Left lung (tissue), 10 donors: ENCODE data around the gene CA10. TPM values are rescaled to one million over a fixed set of nuclear protein-coding genes. Genes with fewer than 3 reads are reported as not detected.

Experiments
- ATAC-seq: fragments of 200-7000 bp; cut with Tn5 transposase; one replicate; pipeline ENCODE4 v1.9.1; 2020; ENCODE audit warnings: moderate library complexity
- DNase-seq, 4 donors: peaks; one replicate each; pipeline ENCODE4 v3.0.0-alpha.2; 2013 to 2020
- H3K27ac ChIP-seq, 2 donors: fragments of 200-600 bp; sonication (generic) in 1 of 2; one replicate each; pipeline versions ENCODE4 v1.5.0 to v1.8.0; 2020 to 2021
- H3K27me3 ChIP-seq, 2 donors: fragments of 200-600 bp; sonication (generic) in 1 of 2; one replicate each; pipeline versions ENCODE4 v1.5.0 to v1.8.0; 2020 to 2021
- H3K36me3 ChIP-seq, 2 donors: fragments of 200-600 bp; sonication (generic) in 1 of 2; one replicate each; pipeline versions ENCODE4 v1.5.0 to v1.8.0; 2020 to 2021
- H3K4me1 ChIP-seq, 2 donors: fragments of 200-600 bp; one replicate each; pipeline ENCODE4 v1.8.0; 2021
- H3K4me3 ChIP-seq, 2 donors: fragments of 200-600 bp; sonication (generic) in 1 of 2; one replicate each; pipeline versions ENCODE4 v1.5.0 to v1.8.0; 2020 to 2021; ENCODE audit warnings: mild to moderate bottlenecking in 1 of 2
- H3K9me3 ChIP-seq, 2 donors: fragments of 200-600 bp; sonication (generic) in 1 of 2; one replicate each; pipeline versions ENCODE4 v1.5.0 to v1.8.0; 2020 to 2021
- intact Hi-C, 2 donors: fragments of 100-400 bp; cut with DNase I; formaldehyde crosslinking; loops; one replicate each; pipeline versions ENCODE4 v1.11.2 to v1.14.2; 2022
- polyA plus RNA-seq, 6 donors: library from polyadenylated mRNA; unstranded; fragments of 120-200 nt; gene quantifications; one replicate each; pipeline ENCODE4 v1.2.1, GENCODE V29; 2013; ENCODE audit not compliant: insufficient read length in 6 of 6
- total RNA-seq, 2 donors: library from RNA; stranded (reverse); fragmentation: NEBNext Ultra II Directional; extraction: Animal tissue kit (Norgen Biotek cat#: 25700); gene quantifications; one replicate each; pipeline ENCODE4 v1.2.1, GENCODE V29; 2021
- TF ChIP-seq, protein P1 (sequence below), 2 donors: fragments of 200-600 bp; sonication (generic) in 1 of 2; IDR thresholded peaks; one replicate each; pipeline versions ENCODE4 v1.5.0 to v1.8.0; 2021; ENCODE audit warnings: antibody characterized with exemption in 2 of 2
- donor health status: DM: no; HTN: yes; CAD: no.
- donor health status: DM: no; HTN: no; CAD: no.

CA10 gene
- total and polyA plus RNA-seq, 8 donors = 0.06 to 0.31 TPM; not detected in 6

GRCh38 chr17:51961689-51962088 lies 196.8 kb downstream of the CA10 start:
- Histone ChIP-seq H3K4me3 (no peak overlapping the region), H3K36me3 (no peaks in the 10 kb centered on the region), H3K27me3 (no peaks in the 10 kb centered on the region), H3K4me1 (no peaks in the 10 kb centered on the region), H3K9me3 (peaks cover 0 to 27% of the 10 kb centered on the region in 2 donors), H3K27ac (no peak overlapping the region)
- intact Hi-C loops = no loop called here
- TF ChIP-seq, protein P1, sequence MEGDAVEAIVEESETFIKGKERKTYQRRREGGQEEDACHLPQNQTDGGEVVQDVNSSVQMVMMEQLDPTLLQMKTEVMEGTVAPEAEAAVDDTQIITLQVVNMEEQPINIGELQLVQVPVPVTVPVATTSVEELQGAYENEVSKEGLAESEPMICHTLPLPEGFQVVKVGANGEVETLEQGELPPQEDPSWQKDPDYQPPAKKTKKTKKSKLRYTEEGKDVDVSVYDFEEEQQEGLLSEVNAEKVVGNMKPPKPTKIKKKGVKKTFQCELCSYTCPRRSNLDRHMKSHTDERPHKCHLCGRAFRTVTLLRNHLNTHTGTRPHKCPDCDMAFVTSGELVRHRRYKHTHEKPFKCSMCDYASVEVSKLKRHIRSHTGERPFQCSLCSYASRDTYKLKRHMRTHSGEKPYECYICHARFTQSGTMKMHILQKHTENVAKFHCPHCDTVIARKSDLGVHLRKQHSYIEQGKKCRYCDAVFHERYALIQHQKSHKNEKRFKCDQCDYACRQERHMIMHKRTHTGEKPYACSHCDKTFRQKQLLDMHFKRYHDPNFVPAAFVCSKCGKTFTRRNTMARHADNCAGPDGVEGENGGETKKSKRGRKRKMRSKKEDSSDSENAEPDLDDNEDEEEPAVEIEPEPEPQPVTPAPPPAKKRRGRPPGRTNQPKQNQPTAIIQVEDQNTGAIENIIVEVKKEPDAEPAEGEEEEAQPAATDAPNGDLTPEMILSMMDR (IDR thresholded peaks at IDR 0.05) = no peak
- DNase-seq (no peak), ATAC-seq (no peak)

- peaks cover 0 to 18% of the 10 kb centered on the region in 2 donors for H3K9me3 ChIP-seq
- intact Hi-C loops = no loop called here
- no peaks in the 10 kb centered on the region for H3K27me3 ChIP-seq
- no peaks in the 10 kb centered on the region for H3K4me1 ChIP-seq
- TF ChIP-seq, protein P1 (IDR thresholded peaks at IDR 0.05) = no peak
- no peak overlapping the region for H3K4me3 ChIP-seq
- ATAC-seq (no peak), DNase-seq (no peak)
- H3K36me3 ChIP-seq = no peaks in the 10 kb centered on the region
- H3K27ac ChIP-seq = no peak overlapping the region
These were observed 200.7 kb downstream of the CA10 start for GRCh38 chr17:51957786-51958185.

DNA sequence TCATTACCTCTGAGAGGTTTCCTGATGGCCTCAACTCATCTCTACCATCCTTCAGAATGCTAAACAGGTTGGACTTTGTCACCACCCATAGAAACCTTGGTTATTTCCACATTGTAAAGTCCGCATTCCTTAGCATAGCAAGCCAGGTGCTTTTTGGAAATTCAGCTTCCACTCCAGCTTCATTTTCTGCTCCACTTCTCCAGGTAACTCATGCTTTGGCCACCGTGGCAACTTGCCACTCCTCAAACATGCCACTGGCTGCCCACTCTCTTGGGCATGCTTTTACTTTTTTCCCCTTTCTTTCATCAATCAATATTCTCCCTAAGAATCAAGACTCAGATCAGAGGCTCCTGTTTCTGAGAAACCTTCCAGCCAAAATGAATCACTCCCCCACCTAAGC lies 203.3 kb downstream of the CA10 start:
- ATAC-seq = no peak
- no peak overlapping the region for H3K27ac ChIP-seq
- DNase-seq = no peak
- H3K27me3 ChIP-seq = no peaks in the 10 kb centered on the region
- no peaks in the 10 kb centered on the region for H3K36me3 ChIP-seq
- TF ChIP-seq, protein P1 (IDR thresholded peaks at IDR 0.05) = no peak
- H3K4me1 ChIP-seq = no peaks in the 10 kb centered on the region
- intact Hi-C loops = no loop called here
- H3K4me3 ChIP-seq = no peak overlapping the region
- H3K9me3 ChIP-seq = no peaks in the 10 kb centered on the region

DNA sequence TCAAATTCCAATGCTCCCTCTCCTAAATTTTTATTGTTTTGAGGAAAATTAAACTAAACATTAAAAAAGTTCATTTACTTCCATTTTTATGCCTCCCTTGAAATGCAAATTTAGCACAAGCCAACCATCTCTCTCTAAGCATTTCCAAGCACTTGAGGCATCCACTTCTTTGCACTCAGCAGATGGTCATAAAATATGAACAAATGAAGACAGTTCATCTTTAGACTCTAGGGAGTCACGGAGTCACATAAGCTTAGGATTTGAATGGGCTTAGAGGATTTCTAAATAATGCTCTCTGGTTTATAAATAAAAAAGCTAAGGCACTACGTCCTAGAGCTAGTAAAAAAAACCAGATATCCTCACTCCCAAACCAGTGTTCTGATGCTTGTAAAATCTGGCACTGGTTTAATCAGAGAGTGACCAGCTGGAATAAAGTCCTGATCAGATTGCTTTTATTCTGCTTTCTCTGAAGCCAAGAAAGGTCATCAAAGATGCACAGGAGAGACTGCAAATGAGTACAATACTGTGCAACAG lies 204.2 kb downstream of the CA10 start:
- Histone ChIP-seq H3K36me3 (no peaks in the 10 kb centered on the region), H3K4me3 (no peak overlapping the region), H3K27ac (no peak overlapping the region), H3K4me1 (no peaks in the 10 kb centered on the region), H3K27me3 (no peaks in the 10 kb centered on the region), H3K9me3 (no peaks in the 10 kb centered on the region)
- DNase-seq (no peak), ATAC-seq (no peak)
- intact Hi-C loops = no loop called here
- TF ChIP-seq, protein P1 (IDR thresholded peaks at IDR 0.05) = no peak

DNA sequence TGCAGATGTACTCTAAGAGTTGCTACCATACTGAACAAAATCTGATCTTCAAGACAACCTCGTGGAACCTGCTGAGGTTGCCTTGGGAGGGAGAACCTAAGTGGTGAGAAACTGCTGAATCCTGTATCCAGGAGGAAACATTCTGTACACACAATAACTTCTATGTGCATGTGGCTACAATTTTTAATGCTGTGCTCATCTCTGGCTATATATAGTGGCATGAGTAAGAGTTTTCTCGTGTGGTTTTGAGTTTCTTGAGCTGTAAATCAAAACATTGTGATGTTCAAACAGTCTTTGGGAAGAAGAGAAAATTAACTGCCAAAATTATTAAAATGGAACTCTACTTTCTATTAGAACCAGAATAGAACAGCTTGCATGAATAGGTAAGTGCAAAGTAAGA lies 206.8 kb downstream of the CA10 start:
- Histone ChIP-seq H3K4me3 (no peak overlapping the region), H3K27me3 (no peaks in the 10 kb centered on the region), H3K4me1 (no peaks in the 10 kb centered on the region), H3K27ac (no peak overlapping the region), H3K9me3 (no peaks in the 10 kb centered on the region), H3K36me3 (no peaks in the 10 kb centered on the region)
- no peak for ATAC-seq
- TF ChIP-seq, protein P1 (IDR thresholded peaks at IDR 0.05) = no peak
- DNase-seq = no peak
- intact Hi-C loops = no loop called here
